Activated naive CD8-positive, alpha-beta T cell treated with anti-CD3 and anti-CD28 coated beads for 36 hours (primary cell): ENCODE data around the gene SPACA5. TPM values are rescaled to one million over a fixed set of nuclear protein-coding genes. Genes with fewer than 3 reads are reported as not detected.
A peak's percentile ranks its signal among the peaks of the same experiment; 100 is the strongest.
"Not testable (repeated sequence)": the region's sequence is repeated elsewhere in the genome, so short reads cannot be mapped to it uniquely, and the experiment has no call there.

ENCODE experiments used
- DNase-seq: peaks from one replicate; pipeline ENCODE4 v3.0.0; 2021
- H3K27ac Mint-ChIP-seq: one replicate; pipeline ENCODE4 v1.8.0; 2022; ENCODE audit warnings: mild to moderate bottlenecking, moderate library complexity, mixed read lengths
- H3K27me3 Mint-ChIP-seq: one replicate; pipeline ENCODE4 v1.8.0; 2022; ENCODE audit warnings: mild to moderate bottlenecking, mixed read lengths
- H3K36me3 Mint-ChIP-seq: one replicate; pipeline ENCODE4 v1.8.0; 2021; ENCODE audit warnings: mild to moderate bottlenecking, mixed read lengths
- H3K4me1 Mint-ChIP-seq: one replicate; pipeline ENCODE4 v1.8.0; 2021; ENCODE audit warnings: mixed read lengths
- H3K4me3 Mint-ChIP-seq: one replicate; pipeline ENCODE4 v1.8.0; 2022; ENCODE audit warnings: mild to moderate bottlenecking, moderate library complexity, mixed read lengths
- H3K9me3 Mint-ChIP-seq: one replicate; pipeline ENCODE4 v1.8.0; 2022; ENCODE audit warnings: mixed read lengths
- total RNA-seq, 2 experiments: library from RNA; stranded (reverse); gene quantifications; one replicate each; pipeline ENCODE4 v1.2.3, GENCODE V29; 2021

The SPACA5 gene
- total RNA-seq, 2 experiments from 2014 or later, result not detected

DNA sequence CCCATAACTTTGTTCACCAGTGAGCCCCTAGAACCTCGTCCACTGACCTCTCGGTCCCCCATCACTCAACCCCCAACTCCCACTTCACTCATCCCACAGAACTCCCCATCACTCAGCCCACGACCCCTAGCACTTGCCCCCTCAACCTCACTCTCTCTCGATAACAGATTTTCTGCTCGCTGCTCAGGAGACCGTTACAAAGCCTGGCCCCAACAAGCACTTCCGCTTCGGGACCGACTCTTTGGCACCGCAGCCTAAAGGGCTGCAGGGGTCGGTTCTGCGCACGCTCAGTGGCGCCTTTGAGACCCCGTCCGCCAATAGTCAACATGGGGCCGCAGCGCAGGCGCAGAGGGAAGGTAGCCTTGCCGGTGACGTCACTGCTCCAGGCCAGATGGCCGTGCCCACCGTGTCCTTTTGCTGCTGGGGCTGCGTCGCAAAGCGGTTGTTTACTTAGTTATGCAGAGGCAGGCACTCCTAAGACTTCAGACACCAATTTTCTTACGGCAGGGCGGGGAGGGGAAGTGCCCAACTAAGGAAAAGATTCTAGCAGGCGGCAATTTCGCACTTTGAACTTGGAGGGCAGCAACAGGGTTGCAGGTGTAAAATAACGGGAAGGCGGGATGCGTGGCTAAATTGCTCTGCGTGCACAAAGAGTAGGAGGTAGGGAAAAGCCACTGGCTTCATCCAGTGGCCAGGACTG lies 2.9 kb upstream of the SPACA5 start, which contains the start of gene ZNF182:
Gene ZNF182 (minus strand): TSS at position 232 of the 700 bp plus-strand sequence. CDS start 1,380 bp downstream, outside the sequence.
- peak; percentile 90 for DNase-seq
- H3K27me3 Mint-ChIP-seq, result no peaks in the 10 kb centered on the region
- no peaks in the 10 kb centered on the region for H3K9me3 Mint-ChIP-seq
- H3K4me3 Mint-ChIP-seq, result peak within 1 kb of the TSS; percentile 99
- H3K36me3 Mint-ChIP-seq, result peaks cover 27% of the 10 kb centered on the region
- H3K27ac Mint-ChIP-seq, result peak within 1 kb of the TSS; percentile 99
- H3K4me1 Mint-ChIP-seq, result peaks cover 16% of the 10 kb centered on the region

- not testable (repeated sequence) for H3K27ac Mint-ChIP-seq, H3K4me1 Mint-ChIP-seq, H3K27me3 Mint-ChIP-seq, H3K36me3 Mint-ChIP-seq, DNase-seq, H3K9me3 Mint-ChIP-seq, H3K4me3 Mint-ChIP-seq
Observed at GRCh38 chrX:48009445-48009960, 2.7 kb downstream of the SPACA5 start.

GRCh38 chrX:48016583-48017310 lies 10.0 kb downstream of the SPACA5 start:
- not testable (repeated sequence) for H3K36me3 Mint-ChIP-seq, H3K4me3 Mint-ChIP-seq, H3K9me3 Mint-ChIP-seq, H3K27me3 Mint-ChIP-seq, DNase-seq, H3K27ac Mint-ChIP-seq, H3K4me1 Mint-ChIP-seq

DNA sequence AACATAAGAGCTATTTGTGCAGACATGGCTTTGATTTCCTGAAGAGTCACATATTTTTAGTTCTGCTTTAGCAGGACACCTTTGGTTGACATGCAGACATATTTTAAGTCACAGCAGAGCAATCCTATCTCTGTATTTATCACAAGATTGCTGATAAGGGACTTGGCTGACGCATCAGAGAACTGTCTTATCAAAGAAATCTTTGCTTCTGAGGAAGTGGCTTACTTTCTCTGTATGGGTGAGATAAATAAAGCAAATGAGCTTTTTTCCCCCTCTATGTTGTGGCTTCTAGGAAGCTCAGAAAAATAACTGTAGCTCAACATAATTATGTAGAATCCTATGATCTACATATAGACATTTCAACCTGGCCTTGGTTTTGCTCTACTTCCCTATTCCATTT lies 13.1 kb downstream of the SPACA5 start:
- not testable (repeated sequence) for H3K36me3 Mint-ChIP-seq, H3K27me3 Mint-ChIP-seq, H3K9me3 Mint-ChIP-seq, H3K4me3 Mint-ChIP-seq, H3K4me1 Mint-ChIP-seq, DNase-seq, H3K27ac Mint-ChIP-seq

DNA sequence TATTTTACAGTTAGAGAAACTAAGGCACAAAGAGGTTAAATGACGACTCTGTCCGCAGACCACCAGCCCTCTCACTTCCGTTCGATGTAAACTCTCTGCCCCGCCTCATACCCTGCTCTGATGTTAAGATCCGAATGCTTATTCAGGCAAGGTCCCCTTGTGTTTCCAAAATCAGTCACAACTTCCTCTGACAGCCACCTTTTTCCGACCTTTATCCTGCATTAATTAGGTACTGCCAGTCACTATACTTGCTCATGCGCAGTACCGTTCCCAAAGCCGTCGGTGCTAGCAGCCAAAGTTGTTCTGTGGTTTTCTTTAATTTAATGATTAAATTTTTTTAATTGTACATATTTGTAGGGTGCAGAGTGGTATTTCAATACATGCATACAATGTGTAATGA lies 13.7 kb downstream of the SPACA5 start:
- peak; percentile 33 for DNase-seq
- H3K27me3 Mint-ChIP-seq, H3K9me3 Mint-ChIP-seq, H3K36me3 Mint-ChIP-seq, H3K4me1 Mint-ChIP-seq: not testable (repeated sequence)
- peak overlapping the region; percentile 69 for H3K27ac Mint-ChIP-seq
- H3K4me3 Mint-ChIP-seq, result peak overlapping the region; percentile 91

GRCh38 chrX:48021026-48021900 lies 14.5 kb downstream of the SPACA5 start:
- peaks cover 11% of the 10 kb centered on the region for H3K4me1 Mint-ChIP-seq
- peak overlapping the region; percentile 100 for H3K27ac Mint-ChIP-seq
- no peaks in the 10 kb centered on the region for H3K27me3 Mint-ChIP-seq
- peaks cover 3% of the 10 kb centered on the region for H3K9me3 Mint-ChIP-seq
- DNase-seq, result peak; percentile 68
- H3K4me3 Mint-ChIP-seq, result peak overlapping the region; percentile 91
- peaks cover 2% of the 10 kb centered on the region for H3K36me3 Mint-ChIP-seq

- H3K4me3 Mint-ChIP-seq, result no peak overlapping the region
- no peaks in the 10 kb centered on the region for H3K27me3 Mint-ChIP-seq
- H3K27ac Mint-ChIP-seq, result no peak overlapping the region
- DNase-seq, result no peak
- peaks cover 3% of the 10 kb centered on the region for H3K9me3 Mint-ChIP-seq
- H3K36me3 Mint-ChIP-seq, result peaks cover 2% of the 10 kb centered on the region
- H3K4me1 Mint-ChIP-seq, result peaks cover 13% of the 10 kb centered on the region
Observed at GRCh38 chrX:48022100-48022499, 15.3 kb downstream of the SPACA5 start.

GRCh38 chrX:48022738-48023137 lies 15.9 kb downstream of the SPACA5 start:
- DNase-seq, result no peak
- peaks cover 13% of the 10 kb centered on the region for H3K4me1 Mint-ChIP-seq
- H3K36me3 Mint-ChIP-seq, result peaks cover 2% of the 10 kb centered on the region
- H3K4me3 Mint-ChIP-seq, result no peak overlapping the region
- H3K27me3 Mint-ChIP-seq, result no peaks in the 10 kb centered on the region
- H3K9me3 Mint-ChIP-seq, result peaks cover 3% of the 10 kb centered on the region
- H3K27ac Mint-ChIP-seq, result no peak overlapping the region

DNA sequence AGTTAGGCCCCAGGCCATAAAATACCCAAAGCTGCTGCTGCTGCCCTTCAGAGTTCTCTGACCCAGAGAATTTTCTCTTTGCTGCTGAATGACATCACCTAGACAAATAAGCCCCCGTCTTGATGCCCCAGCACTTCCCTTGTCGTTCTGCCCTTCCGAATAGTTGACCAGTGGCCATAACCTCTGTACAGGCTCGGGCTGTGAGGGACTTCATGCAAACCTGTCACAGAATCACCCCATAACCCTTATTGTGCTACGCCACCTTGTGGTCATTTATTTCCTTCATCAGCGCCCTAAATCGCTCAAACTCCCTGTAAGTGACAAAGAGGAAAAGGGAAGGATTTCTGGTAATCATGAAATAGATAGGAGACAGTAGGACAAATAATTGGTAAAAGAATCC lies 18.8 kb downstream of the SPACA5 start:
- Mint-ChIP-seq H3K27me3 (no peaks in the 10 kb centered on the region), H3K4me1 (peaks cover 11% of the 10 kb centered on the region), H3K27ac (no peak overlapping the region), H3K36me3 (peaks cover 2% of the 10 kb centered on the region), H3K4me3 (no peak overlapping the region), H3K9me3 (peaks cover 3% of the 10 kb centered on the region)
- no peak for DNase-seq

GRCh38 chrX:48027545-48027944 lies 20.8 kb downstream of the SPACA5 start:
- DNase-seq, H3K27ac Mint-ChIP-seq, H3K36me3 Mint-ChIP-seq, H3K4me3 Mint-ChIP-seq, H3K9me3 Mint-ChIP-seq, H3K27me3 Mint-ChIP-seq: not testable (repeated sequence)
- H3K4me1 Mint-ChIP-seq, result peaks cover 11% of the 10 kb centered on the region

DNA sequence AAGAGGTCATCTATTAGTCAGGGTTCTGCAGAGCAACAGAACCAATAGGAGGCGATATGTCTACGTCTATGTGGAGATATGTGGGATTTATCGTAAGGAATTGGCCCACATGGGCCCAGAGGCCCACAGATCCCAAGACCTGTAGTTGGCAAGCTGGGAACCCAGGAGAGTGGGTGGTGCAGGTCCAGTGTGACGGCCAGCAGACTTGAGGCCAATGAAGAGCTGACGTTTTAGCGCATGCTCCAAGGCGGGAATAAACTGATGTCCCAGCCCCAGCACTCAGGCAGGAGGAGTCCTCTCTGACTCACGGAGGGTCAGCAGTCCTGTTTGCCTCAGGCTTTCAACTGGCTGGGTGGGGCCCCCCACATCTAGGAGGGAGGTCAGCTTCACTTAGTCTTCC lies 21.3 kb downstream of the SPACA5 start:
- Mint-ChIP-seq H3K27me3 (no peaks in the 10 kb centered on the region), H3K9me3 (no peaks in the 10 kb centered on the region), H3K27ac (no peak overlapping the region), H3K36me3 (no peaks in the 10 kb centered on the region), H3K4me3 (no peak overlapping the region), H3K4me1 (peaks cover 9% of the 10 kb centered on the region)
- DNase-seq, result no peak

GRCh38 chrX:48030237-48030636 lies 23.4 kb downstream of the SPACA5 start:
- Mint-ChIP-seq H3K27me3 (no peaks in the 10 kb centered on the region), H3K27ac (no peak overlapping the region), H3K4me3 (no peak overlapping the region), H3K4me1 (peaks cover 7% of the 10 kb centered on the region), H3K9me3 (no peaks in the 10 kb centered on the region), H3K36me3 (no peaks in the 10 kb centered on the region)
- DNase-seq, result no peak

DNA sequence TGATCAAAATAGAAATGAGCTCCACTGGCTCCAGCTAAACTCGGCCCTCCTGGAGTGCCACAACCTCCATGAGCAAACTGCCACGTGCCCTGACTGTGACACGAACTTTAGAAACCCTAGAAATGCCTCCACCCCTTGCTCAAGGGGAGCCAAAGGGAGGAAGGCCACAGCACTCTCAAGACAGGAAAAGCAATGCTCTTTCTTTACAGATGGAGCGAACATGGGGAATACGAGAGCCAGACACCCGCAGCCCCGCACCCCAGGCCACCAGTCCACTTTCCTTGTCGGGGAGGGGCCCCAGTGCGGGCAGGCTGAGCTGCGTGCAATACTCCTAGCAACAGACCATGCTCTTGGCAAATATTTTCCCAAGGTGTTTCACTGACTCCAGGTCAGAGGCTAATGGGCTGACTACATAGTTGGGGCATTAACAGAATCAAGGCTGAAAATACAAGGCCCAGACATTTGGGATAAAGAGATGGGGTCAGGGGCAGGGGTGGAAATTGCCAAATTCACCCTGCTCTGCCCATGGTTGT lies 23.9 kb downstream of the SPACA5 start:
- not testable (repeated sequence) for H3K4me3 Mint-ChIP-seq, H3K27me3 Mint-ChIP-seq, DNase-seq, H3K27ac Mint-ChIP-seq, H3K9me3 Mint-ChIP-seq, H3K36me3 Mint-ChIP-seq, H3K4me1 Mint-ChIP-seq

- Mint-ChIP-seq H3K4me3 (no peak overlapping the region), H3K36me3 (peaks cover 2% of the 10 kb centered on the region), H3K27me3 (no peaks in the 10 kb centered on the region), H3K27ac (no peak overlapping the region), H3K9me3 (no peaks in the 10 kb centered on the region), H3K4me1 (no peaks in the 10 kb centered on the region)
- DNase-seq, result no peak
Observed at GRCh38 chrX:48035891-48036290, 29.1 kb downstream of the SPACA5 start.

GRCh38 chrX:48043056-48043455 lies 36.3 kb downstream of the SPACA5 start:
- Mint-ChIP-seq H3K4me3 (no peak overlapping the region), H3K36me3 (no peaks in the 10 kb centered on the region), H3K4me1 (no peaks in the 10 kb centered on the region), H3K9me3 (no peaks in the 10 kb centered on the region), H3K27me3 (no peaks in the 10 kb centered on the region), H3K27ac (no peak overlapping the region)
- no peak for DNase-seq
